Measurements from ENCODE around the gene GSE1.

DNA sequence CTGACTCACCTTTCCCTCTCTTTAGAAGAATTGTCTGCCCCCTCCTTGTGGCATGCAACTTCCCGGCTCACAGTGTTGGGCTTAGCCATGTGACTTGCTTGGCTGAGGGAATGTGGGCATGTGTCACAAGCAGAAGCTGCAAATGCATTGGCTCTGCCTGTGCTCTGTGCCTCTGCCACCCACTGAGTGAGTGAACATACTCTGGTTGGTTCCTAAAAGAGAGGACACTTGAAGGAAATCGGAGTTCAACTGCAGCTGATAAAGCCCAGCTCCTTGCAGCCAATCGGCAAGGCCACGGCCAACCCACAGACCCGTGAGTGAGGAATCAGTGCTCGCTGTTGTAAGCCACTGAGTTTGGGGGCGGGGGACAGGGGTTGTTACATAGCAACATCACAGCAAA is 86.5 kb downstream of the GSE1 start:
- TF ChIP-seq EZH2phosphoT487 (IDR thresholded peaks at IDR 0.05; ENCODE audit: low read depth, severe bottlenecking, unreplicated experiment) (no peak), EZH2 (IDR thresholded peaks at IDR 0.05; ENCODE audit: borderline replicate concordance) (no peak)
